Measurements from ENCODE around the gene CD14.
"Not testable (repeated sequence)": the region's sequence is repeated elsewhere in the genome, so short reads cannot be mapped to it uniquely, and the experiment has no call there.

Gene CD14

DNA sequence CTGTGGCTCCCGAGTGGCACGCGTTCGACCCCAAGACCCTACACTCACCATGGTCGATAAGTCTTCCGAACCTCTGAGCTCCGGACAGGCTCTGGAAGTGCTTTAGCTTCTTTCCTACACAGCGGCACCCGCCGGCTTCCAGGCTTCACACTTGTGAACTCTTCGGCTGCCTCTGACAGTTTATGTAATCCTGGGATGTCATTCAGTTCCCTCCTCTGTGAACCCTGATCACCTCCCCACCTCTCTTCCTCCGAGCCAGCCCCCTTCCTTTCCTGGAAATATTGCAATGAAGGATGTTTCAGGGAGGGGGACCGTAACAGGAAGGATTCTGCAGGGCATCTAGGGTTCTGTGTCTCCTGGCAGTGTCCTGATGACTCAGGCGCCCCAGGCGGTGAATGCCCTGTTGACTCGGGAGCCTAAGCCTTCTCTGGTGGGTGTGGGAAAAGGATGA lies at the start of gene CD14:
Gene CD14 (minus strand): TSS at position 155 of the 451 bp plus-strand sequence. CDS start 104 bp downstream, at position 51.
- no peak for DNase-seq (ENCODE audit: low read depth)

- DNase-seq (ENCODE audit: low read depth), result no peak
These were observed 46.0 kb upstream of the CD14 start for GRCh38 chr5:140678993-140679392.

- no peak for DNase-seq (ENCODE audit: low read depth)
These were observed 45.0 kb upstream of the CD14 start for GRCh38 chr5:140677947-140678346.

DNA sequence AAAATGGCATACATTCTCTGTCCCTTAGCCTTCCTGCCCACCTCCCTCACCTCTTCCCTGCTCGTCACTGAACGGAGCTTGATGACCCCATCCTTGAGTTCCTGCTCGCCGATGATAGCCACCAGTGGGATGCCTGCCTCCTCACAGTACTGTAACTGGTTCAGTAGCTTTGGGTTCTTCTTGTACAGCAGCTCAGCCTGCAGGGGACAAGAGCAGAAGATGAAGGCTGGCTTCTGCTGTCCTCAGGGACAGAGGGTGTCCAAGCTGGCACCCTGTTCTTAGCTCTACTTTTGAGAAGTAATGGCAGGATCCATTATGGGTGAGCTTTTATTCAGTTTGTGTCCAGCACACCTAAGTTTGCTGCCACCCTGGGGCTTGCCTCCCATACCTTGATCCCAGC lies 41.7 kb upstream of the CD14 start:
- DNase-seq (ENCODE audit: low read depth), result no peak

DNA sequence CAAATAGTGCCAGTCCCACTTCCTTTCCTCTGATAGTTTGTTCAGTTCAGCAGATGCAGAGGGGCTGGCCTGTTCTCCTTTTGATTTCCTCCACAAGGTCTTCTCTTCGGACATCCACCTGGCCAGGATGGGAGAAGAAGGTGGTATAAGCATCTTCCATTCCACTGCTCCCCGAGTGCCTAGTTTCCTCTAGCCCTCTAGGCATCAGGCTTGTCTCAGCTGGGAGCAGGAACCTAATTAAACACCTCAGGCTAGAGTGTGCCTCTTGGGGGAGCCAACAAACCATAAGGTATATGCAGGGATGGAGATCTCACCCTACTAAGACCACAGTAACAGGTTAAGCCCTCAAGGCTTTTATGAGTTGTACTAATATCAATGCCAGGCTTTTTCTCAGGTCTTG lies 41.2 kb upstream of the CD14 start:
- DNase-seq (ENCODE audit: low read depth), result no peak

DNA sequence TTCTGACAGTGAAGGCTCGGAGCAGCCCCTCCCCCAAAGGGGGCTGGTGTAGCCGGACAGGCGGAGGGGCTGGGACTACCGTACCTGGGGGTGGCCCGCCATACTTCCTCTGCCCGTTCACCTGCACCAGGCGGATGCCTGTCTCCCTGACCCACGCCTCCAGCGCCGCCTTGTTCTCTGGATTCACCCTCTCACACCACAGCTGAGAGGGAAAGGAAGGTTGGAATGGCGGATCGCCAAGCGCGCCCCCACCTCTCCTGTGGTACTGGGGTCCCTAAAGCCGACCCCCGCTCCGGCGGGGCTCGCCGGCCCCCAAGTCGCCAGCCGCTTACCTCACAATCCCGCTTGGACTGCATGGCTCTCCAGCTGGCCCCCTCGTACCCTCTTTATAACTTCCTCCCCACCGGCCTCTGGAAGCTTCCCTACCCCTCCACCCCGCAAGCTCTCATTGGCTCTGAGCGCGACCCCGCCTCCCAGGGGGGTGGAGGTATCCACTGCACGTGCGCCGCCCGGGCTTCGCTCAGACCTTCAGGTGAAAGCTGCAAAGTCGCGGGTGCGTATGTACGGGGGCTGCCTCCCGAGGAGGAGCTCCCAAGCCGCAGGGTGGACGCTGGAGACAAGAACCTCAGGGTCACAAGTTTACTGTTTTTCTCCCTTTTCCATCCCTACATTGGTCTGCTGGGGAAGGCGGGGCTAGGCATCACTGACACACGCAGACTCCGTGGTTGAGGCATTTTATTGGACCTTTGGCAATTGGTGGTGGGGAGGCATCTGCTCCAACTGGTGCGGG lies 40.4 kb upstream of the CD14 start, which contains the start of gene DND1:
Gene DND1 (minus strand): TSS at position 390 of the 790 bp plus-strand sequence. CDS start 34 bp downstream, at position 356.
- DNase-seq (ENCODE audit: low read depth), result no peak

- DNase-seq (ENCODE audit: low read depth), result no peak
These were observed 39.6 kb upstream of the CD14 start for GRCh38 chr5:140672455-140673186.

- no peak for DNase-seq (ENCODE audit: low read depth)
These were observed 38.6 kb upstream of the CD14 start for GRCh38 chr5:140671472-140672125.

DNA sequence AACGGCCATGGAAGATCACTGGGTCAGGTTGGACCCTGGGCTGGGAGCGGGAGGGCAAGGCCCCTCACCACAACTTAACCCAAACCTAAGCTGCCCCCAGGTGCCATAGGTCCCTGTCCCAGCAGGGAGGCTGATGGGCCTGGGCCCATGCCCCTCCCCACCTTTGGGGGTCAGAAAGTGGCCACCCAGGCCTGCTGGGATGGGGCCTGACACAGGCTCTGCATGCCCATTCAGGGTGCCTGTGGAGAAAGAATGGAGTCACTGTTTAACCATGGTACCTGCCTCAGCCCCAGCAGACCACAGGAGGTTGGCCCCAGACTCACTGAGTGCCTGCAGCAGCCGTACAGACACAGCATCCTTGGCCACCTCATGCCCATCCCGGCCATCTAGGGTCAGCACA lies 38.1 kb upstream of the CD14 start:
- DNase-seq (ENCODE audit: low read depth), result not testable (repeated sequence)

- DNase-seq (ENCODE audit: low read depth), result peak; percentile 92
These were observed 31.6 kb upstream of the CD14 start, which contains the start of gene WDR55 for GRCh38 chr5:140664359-140665119. Gene WDR55 (plus strand): TSS chr5:140664904. CDS start chr5:140664913, 9 bp downstream.

DNA sequence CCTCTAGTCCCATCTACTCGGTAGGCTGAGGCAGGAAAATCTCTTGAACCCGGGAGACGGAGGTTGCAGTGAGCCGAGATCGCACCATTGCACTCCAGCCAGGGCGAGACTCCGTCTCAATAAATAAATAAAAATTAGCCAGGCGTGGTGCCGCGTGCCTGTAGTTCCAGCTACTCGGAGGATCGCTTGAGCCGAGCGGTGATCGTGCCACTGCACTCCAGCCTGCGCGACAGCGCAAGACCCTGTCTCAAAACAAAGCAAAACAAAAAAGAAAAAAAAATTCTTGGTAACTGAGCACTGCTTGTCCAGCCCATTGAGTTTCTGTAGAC lies 31.0 kb upstream of the CD14 start:
- DNase-seq (ENCODE audit: low read depth), result no peak

GRCh38 chr5:140660371-140660770 lies 27.4 kb upstream of the CD14 start:
- DNase-seq (ENCODE audit: low read depth), result not testable (repeated sequence)

- no peak for DNase-seq (ENCODE audit: low read depth)
These were observed 25.9 kb upstream of the CD14 start for GRCh38 chr5:140658870-140659269.

DNA sequence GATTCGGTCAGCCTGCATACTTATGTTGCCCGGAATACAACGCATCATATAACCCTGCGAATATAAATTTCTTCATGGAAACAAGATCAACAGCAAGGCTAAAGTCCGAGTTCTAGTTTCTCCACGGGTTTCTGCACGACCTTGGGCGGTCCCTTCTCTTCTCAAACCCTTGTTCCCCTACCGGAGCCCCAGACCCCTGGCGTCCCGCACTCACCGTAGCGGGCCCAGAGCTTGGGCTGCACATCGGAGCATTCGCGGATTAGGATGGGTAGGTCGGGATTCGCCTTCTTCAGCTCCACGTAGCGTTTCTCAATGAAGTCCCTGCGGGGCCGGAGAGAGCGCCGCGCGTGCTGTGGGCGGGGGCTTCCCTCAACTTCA lies 14.1 kb upstream of the CD14 start:
- no peak for DNase-seq (ENCODE audit: low read depth)

- DNase-seq (ENCODE audit: low read depth), result no peak
These were observed 9.7 kb upstream of the CD14 start for GRCh38 chr5:140642718-140643117.

GRCh38 chr5:140641716-140642115 lies 8.7 kb upstream of the CD14 start:
- no peak for DNase-seq (ENCODE audit: low read depth)

DNA sequence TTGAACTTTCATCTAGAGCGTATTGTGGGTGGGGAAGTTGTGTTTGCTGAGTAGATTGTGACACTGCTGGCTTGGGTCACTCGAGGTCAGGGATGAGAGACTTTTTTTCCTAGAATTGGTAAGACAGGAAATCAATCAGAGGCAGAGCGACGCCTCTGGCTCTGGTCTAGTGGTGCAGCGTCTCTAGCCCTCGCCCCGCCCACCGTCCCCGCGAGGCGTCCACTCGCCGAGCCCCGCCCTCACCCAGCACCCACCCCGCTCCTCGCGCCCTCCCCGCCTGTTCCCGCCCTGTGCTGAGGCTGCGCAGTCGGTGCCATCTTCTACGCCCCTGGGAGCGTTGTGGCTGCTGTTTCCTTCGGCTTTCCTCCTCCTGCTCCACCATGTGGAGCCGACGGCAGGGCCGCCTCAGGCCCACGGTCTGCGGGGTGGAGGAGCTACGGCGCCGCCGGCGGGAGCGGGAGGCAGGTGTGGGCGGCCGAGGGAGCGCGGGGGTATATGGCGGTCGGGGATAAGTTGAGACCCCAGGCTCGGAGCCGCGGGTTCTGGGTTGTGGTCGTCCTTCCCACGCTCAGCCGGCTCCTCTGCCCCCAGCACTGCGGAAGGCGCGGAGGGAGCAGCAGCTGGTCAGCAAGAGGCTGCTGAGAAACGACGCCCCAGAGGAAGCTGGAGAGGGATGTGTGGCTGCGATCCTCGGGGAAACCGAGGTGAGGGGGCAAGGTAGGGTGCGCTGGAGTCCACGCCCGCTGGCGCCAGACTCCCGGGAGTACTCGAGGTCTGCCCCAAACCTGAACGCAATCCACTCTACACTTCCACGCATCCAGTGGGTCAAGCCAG lies 6.4 kb upstream of the CD14 start, which contains the start of gene TMCO6:
Gene TMCO6 (plus strand): TSS at position 304 of the 834 bp plus-strand sequence. CDS start 77 bp downstream, at position 381.
- peak; percentile 95 for DNase-seq (ENCODE audit: low read depth)

- DNase-seq (ENCODE audit: low read depth), result not testable (repeated sequence)
These were observed 5.8 kb upstream of the CD14 start for GRCh38 chr5:140638898-140639147.

- DNase-seq (ENCODE audit: low read depth), result no peak
These were observed 4.6 kb upstream of the CD14 start for GRCh38 chr5:140637371-140638100.
